HepG2 (cell line): ENCODE results near the gene SYNGR1. TPM values are rescaled to one million over a fixed set of nuclear protein-coding genes. Genes with fewer than 3 reads are reported as not detected.

ENCODE experiments used
- FLYWCH1 ChIP-seq: sonication (generic); formaldehyde crosslinking; IDR thresholded peaks from 2 replicates; pipeline ENCODE4 v1.8.1; 2023; ENCODE audit warnings: mild to moderate bottlenecking, missing genetic modification reagents
- FOXC1 ChIP-seq: sonication (generic); formaldehyde crosslinking; IDR thresholded peaks from 2 replicates; pipeline ENCODE4 v1.8.0; 2022; ENCODE audit warnings: mild to moderate bottlenecking, missing genetic modification reagents, borderline replicate concordance
- GABPB1 ChIP-seq: IDR thresholded peaks from 2 replicates; pipeline ENCODE4 v1.6.1; 2016; ENCODE audit warnings: mild to moderate bottlenecking, missing genetic modification reagents, moderate library complexity, missing compliant biosample characterization
- HES4 ChIP-seq: sonication (generic); formaldehyde crosslinking; IDR thresholded peaks from 2 replicates; pipeline ENCODE4 v1.9.0; 2021; ENCODE audit warnings: mild to moderate bottlenecking, missing genetic modification reagents, borderline replicate concordance
- POLR2AphosphoS2 ChIP-seq: IDR thresholded peaks from 2 replicates; pipeline ENCODE4 v1.6.1; 2011; ENCODE audit warnings: low read depth, low read length, improper control_type of control experiment
- REXO4 ChIP-seq: sonication (generic); formaldehyde crosslinking; IDR thresholded peaks from 2 replicates; pipeline ENCODE4 v1.8.0; 2022; ENCODE audit warnings: missing genetic modification reagents, mild to moderate bottlenecking, borderline replicate concordance
- RFX3 ChIP-seq: IDR thresholded peaks from 2 replicates; pipeline ENCODE4 v1.6.1; 2016; ENCODE audit warnings: missing biosample characterization, missing genetic modification reagents
- RORA ChIP-seq: sonication (generic); formaldehyde crosslinking; IDR thresholded peaks from 2 replicates; pipeline ENCODE4 v1.5.0; 2020; ENCODE audit warnings: mild to moderate bottlenecking, missing genetic modification reagents, moderate library complexity
- TARDBP ChIP-seq: sonication (generic); formaldehyde crosslinking; IDR thresholded peaks from 2 replicates; pipeline ENCODE4 v1.8.0; 2022; ENCODE audit warnings: mild to moderate bottlenecking, missing genetic modification reagents
- TBX3 ChIP-seq: fragments of 450-650 bp; IDR thresholded peaks from 2 replicates; pipeline ENCODE4 v1.6.1; 2017; ENCODE audit warnings: antibody characterized with exemption, mild to moderate bottlenecking, inconsistent platforms, borderline replicate concordance
- XBP1 ChIP-seq: sonication (generic); formaldehyde crosslinking; IDR thresholded peaks from 2 replicates; pipeline ENCODE4 v1.5.0; 2020; ENCODE audit warnings: missing genetic modification reagents
- ZBTB7A ChIP-seq: sonication (generic); formaldehyde crosslinking; IDR thresholded peaks from 2 replicates; pipeline ENCODE4 v1.8.0; 2022; ENCODE audit warnings: mild to moderate bottlenecking, missing genetic modification reagents
- ZNF17 ChIP-seq: sonication (generic); formaldehyde crosslinking; IDR thresholded peaks from 2 replicates; pipeline ENCODE4 v1.5.0; 2020; ENCODE audit warnings: mild to moderate bottlenecking, missing genetic modification reagents
- ZNF232 ChIP-seq: sonication (generic); formaldehyde crosslinking; IDR thresholded peaks from 2 replicates; pipeline ENCODE4 v1.4.0; 2020; ENCODE audit warnings: missing genetic modification reagents, borderline replicate concordance
- ZNF343 ChIP-seq: sonication (generic); formaldehyde crosslinking; IDR thresholded peaks from 2 replicates; pipeline ENCODE4 v1.4.0; 2020; ENCODE audit warnings: mild to moderate bottlenecking, missing genetic modification reagents
- ZNF839 ChIP-seq: sonication (generic); formaldehyde crosslinking; IDR thresholded peaks from 2 replicates; pipeline ENCODE4 v1.4.0; 2020; ENCODE audit warnings: missing genetic modification reagents, mild to moderate bottlenecking, borderline replicate concordance
- polyA plus RNA-seq, 8 experiments: library from polyadenylated mRNA; depleted of rRNA in 3 of 8; stranded (reverse) in 7 of 8; unstranded in 1 of 8; fragments of >200 nt; fragmentation: Illumina TruSeq in 4 of 8; extraction: Trizol in 4 of 8; gene quantifications; 2 replicates each; pipeline versions ENCODE4 v1.2.1 to v1.2.3, GENCODE V29; 2011 to 2016; ENCODE audit warnings: low read depth in 4 of 8, missing spikeins in 1 of 8, mixed read lengths in 1 of 8; ENCODE audit not compliant: insufficient read depth in 1 of 8
- total RNA-seq, 5 experiments: library from RNA; depleted of rRNA; stranded (reverse); fragments of >200 nt; fragmentation: Illumina TruSeq; extraction: Trizol; gene quantifications; 2 replicates each; pipeline ENCODE4 v1.2.3, GENCODE V29; 2016; ENCODE audit warnings: low read depth in 1 of 5
- TF ChIP-seq, protein P1 (sequence below): sonication (generic); formaldehyde crosslinking; IDR thresholded peaks from 2 replicates; pipeline ENCODE4 v1.9.0; 2021; ENCODE audit warnings: missing genetic modification reagents, borderline replicate concordance

Gene SYNGR1
- total and polyA plus RNA-seq, 2 of the 13 experiments (the other 11 are each of a cell fraction or from before 2014, with no cell fraction given): 0.27 to 2.7 TPM

DNA sequence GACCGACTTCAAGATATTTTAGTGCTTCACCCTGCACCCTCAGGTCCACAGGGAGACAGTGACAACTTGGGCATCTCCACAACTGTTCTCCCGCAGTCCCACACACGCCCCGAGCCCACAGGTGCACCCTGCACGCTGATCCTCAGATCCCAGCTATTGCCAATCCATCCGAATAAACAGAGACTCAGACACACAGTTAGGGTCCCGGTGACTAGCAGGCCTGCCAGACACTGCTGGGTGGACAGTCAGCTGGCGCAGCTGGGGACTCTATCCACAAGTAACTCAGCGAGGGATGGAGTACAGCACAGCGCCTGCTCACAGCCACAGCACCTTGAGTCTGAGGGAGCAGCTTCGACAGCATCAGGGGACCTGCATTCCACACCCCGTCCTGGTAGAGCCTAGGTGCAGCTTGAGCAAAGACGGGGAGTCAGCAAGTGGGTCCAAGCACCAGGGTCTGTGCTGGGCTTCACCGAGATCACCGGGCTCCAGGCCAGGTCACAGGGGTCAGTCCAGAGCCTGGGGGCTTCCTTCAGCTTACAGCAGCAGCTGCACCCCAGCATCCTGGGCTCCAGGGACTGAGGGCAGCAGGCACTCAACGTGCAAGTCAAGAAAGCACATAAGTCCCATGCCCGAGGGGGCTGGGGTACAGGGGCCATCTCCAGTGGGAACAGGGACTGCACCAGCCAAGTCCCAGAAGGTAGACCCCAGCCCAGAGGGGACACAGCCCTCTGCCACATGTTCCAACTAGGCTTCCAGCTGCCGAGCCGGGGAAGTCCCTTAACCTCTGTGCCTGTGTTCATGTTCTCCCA lies 38.0 kb upstream of the SYNGR1 start (continued):
- TF ChIP-seq TARDBP (no peak), POLR2AphosphoS2 (peak; percentile 92), REXO4 (CRISPR knock-in tag) (no peak), RORA (CRISPR knock-in tag) (no peak), FOXC1 (CRISPR knock-in tag) (no peak), TBX3 (no peak), GABPB1 (CRISPR knock-in tag) (no peak), HES4 (CRISPR knock-in tag) (no peak), XBP1 (no peak), ZNF17 (CRISPR knock-in tag) (no peak), ZNF839 (0 out of 2 replicates have a peak, but pooled peaks have one; percentile 37), ZBTB7A (CRISPR knock-in tag) (no peak), RFX3 (CRISPR knock-in tag) (no peak), ZNF343 (no peak), FLYWCH1 (CRISPR knock-in tag) (no peak), ZNF232 (CRISPR knock-in tag) (no peak)
- TF ChIP-seq, protein P1, sequence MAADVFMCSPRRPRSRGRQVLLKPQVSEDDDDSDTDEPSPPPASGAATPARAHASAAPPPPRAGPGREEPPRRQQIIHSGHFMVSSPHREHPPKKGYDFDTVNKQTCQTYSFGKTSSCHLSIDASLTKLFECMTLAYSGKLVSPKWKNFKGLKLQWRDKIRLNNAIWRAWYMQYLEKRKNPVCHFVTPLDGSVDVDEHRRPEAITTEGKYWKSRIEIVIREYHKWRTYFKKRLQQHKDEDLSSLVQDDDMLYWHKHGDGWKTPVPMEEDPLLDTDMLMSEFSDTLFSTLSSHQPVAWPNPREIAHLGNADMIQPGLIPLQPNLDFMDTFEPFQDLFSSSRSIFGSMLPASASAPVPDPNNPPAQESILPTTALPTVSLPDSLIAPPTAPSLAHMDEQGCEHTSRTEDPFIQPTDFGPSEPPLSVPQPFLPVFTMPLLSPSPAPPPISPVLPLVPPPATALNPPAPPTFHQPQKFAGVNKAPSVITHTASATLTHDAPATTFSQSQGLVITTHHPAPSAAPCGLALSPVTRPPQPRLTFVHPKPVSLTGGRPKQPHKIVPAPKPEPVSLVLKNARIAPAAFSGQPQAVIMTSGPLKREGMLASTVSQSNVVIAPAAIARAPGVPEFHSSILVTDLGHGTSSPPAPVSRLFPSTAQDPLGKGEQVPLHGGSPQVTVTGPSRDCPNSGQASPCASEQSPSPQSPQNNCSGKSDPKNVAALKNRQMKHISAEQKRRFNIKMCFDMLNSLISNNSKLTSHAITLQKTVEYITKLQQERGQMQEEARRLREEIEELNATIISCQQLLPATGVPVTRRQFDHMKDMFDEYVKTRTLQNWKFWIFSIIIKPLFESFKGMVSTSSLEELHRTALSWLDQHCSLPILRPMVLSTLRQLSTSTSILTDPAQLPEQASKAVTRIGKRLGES (CRISPR knock-in tag): no peak
